ENCODE results near the gene RPL3.

Gene RPL3

DNA sequence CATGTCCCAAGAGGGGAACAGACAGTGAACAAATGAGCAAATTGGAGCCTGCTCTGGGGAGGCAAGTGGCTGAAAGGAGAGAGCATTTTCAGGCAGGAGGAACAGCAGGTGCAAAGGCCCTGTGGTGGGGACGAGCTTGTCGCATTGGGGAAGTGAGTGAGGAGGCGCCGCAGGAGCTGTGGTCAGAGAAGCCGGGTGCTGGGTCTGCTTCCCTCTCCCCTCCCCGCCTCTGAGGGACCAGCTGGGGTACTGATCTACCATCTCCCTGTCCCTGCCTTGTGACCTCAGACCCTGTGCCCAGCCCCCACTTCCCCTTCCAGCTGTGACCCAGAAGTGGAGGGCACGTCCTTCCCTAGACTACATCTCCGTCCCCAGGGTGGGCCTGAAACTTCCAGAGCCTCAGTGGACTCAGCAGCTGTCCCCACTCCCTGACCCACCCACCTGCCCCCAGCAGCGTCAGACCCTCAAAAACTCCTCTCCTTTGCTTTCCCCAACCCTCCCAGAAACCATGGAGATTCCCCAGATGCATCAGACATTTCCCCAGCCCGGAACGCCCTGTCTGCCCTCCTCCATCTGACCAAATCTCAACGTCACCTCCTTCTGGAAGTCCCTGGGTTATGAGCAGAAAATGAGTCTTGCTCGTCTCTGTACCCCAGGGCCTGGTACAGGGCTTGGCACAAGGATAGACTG, 54.9 kb downstream of the RPL3 start:
- H3K9ac ChIP-seq (ENCODE audit: low read depth, low read length), result no peak overlapping the region
- 88% methylated on average over 13 of the region's 13 CpGs for WGBS

DNA sequence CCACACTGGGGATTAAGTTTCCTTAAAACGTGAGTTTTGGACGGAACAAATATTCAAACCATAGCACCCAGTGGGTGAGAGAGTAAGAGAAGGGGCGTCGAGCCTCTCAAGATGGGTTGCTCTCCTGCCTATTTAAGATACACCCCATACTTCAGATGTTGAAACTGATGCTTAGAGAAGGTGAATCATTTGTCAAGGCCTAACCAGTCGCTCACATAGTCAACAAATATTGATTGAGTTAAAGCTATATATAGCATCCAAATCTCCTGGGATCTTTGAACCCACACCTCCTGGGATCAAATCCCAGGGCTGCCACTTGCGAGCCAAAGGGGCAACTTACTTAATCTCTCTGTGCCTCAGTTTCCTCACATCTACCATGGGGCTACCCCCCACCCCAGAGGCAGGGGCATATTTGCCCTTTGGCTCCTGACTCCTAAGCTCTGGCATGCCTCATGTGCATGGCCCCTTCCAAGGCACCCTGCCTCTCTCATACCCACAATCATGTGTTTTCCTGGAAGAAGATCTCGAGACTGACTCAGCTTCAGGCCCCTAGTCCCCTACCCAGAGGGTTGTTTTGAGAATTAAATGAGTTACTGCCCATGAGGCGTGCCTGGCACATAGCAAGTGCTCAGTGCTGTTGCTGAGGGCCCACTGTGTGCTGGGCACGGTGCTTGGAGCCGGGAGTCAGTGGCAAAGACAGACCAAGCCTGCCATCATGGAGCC, 55.6 kb downstream of the RPL3 start:
- 93% methylated on average over 7 of the region's 10 CpGs for WGBS
- Histone ChIP-seq H3K27me3 (ENCODE audit: insufficient read depth, low read length) (no peaks in the 10 kb centered on the region), H3K9me3 (ENCODE audit: insufficient read depth, low read depth, low read length) (no peaks in the 10 kb centered on the region), H3K4me3 (ENCODE audit: low read length) (no peak overlapping the region), H3K4me1 (ENCODE audit: insufficient read depth, low read length) (no peaks in the 10 kb centered on the region), H3K36me3 (ENCODE audit: insufficient read depth, low read length) (no peaks in the 10 kb centered on the region), H3K9ac (ENCODE audit: low read depth, low read length) (no peak overlapping the region), H3K27ac (ENCODE audit: low read depth, low read length) (no peak overlapping the region)

More for the DNA sequence above, 54.9 kb downstream of the RPL3 start:
- Histone ChIP-seq H3K4me3 (ENCODE audit: low read length) (no peak overlapping the region), H3K4me1 (ENCODE audit: insufficient read depth, low read length) (no peaks in the 10 kb centered on the region), H3K36me3 (ENCODE audit: insufficient read depth, low read length) (no peaks in the 10 kb centered on the region), H3K27ac (ENCODE audit: low read depth, low read length) (no peak overlapping the region), H3K9me3 (ENCODE audit: insufficient read depth, low read depth, low read length) (no peaks in the 10 kb centered on the region), H3K27me3 (ENCODE audit: insufficient read depth, low read length) (no peaks in the 10 kb centered on the region)
